ENCODE results near the gene PITPNC1.

The PITPNC1 gene

DNA sequence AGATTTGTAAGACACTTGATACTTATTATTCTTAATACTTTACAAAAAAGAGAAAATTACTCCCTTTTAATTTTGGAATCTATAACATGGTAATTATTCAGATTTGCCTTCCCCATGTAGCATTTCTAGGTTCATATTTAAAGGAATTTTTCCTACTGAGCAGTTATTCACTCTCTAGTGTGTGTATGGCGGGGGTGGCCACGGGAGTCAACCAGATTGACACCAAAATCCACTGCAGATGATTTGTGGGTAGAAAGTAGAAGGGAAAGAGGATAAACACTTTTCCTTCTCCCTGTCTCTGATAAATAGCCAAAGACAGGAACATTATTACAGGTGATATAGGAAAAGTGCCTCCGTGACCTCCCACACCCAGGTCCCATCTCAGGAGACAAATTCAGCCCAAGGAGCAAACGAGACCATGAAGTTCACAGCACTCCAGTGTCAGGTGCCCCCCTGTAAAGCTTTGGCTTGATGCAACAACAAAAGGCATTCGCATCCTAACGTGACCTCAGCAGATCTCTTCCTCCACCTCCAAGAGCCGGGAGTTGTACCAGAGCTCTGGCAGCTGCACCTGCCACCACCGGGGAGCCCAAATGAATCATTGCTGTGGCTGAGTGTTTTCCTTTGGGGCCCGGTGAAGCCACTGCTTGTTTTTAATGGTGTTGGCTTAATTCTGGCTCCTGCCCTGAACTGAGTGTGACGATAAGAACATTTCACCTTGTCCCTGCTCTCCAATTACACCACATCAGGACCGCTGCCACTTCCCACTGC is 248.0 kb downstream of the PITPNC1 start:
- WGBS (ENCODE audit: extremely low coverage, insufficient coverage, insufficient read length): no CpG with 5 or more reads among the region's 11 CpGs
- H3K4me2 ChIP-seq (ENCODE audit: low read length): no peak overlapping the region
- H3K9me3 ChIP-seq (ENCODE audit: insufficient read depth, low read depth, low read length): peaks cover 1% of the 10 kb centered on the region
- no peak for DNase-seq
- no peaks in the 10 kb centered on the region for H3K27me3 ChIP-seq (ENCODE audit: insufficient read depth, low read length)
- no peak overlapping the region for H3K9ac ChIP-seq (ENCODE audit: low read length)
- H3K4ac ChIP-seq (ENCODE audit: low read depth, low read length): no peak overlapping the region
- peaks cover 0 to 3% of the 10 kb centered on the region in 2 experiments for H3K4me1 ChIP-seq (ENCODE audit: control insufficient read depth in 1 of 2, insufficient read depth in 2 of 2, low read length in 2 of 2)
- no peak overlapping the region for H3K14ac ChIP-seq (ENCODE audit: low read length)
- H2BK120ac ChIP-seq (ENCODE audit: insufficient read depth, low read length, poor library complexity): no peak overlapping the region
- H4K91ac ChIP-seq (ENCODE audit: low read depth, low read length): no peak overlapping the region
- H3K18ac ChIP-seq (ENCODE audit: low read length): no peak overlapping the region
- no peaks in the 10 kb centered on the region for H3K79me2 ChIP-seq (ENCODE audit: control insufficient read depth, insufficient read depth, low read length, poor library complexity)
- no peaks in the 10 kb centered on the region for H3K79me1 ChIP-seq (ENCODE audit: low read length)
- H3K4me3 ChIP-seq (ENCODE audit: low read depth, low read length): no peak overlapping the region
- H4K8ac ChIP-seq (ENCODE audit: low read depth, low read length): no peak overlapping the region
- H2BK5ac ChIP-seq (ENCODE audit: low read depth, low read length, poor library complexity): no peak overlapping the region
- H3K23ac ChIP-seq (ENCODE audit: low read length): no peak overlapping the region
- H3K27ac ChIP-seq (ENCODE audit: low read depth, low read length): no peak overlapping the region
- H2AK5ac ChIP-seq (ENCODE audit: low read length): no peak overlapping the region
- H2BK12ac ChIP-seq (ENCODE audit: low read length): no peak overlapping the region
- H4K12ac ChIP-seq (ENCODE audit: low read depth, low read length): no peak overlapping the region
- H3K36me3 ChIP-seq (ENCODE audit: control insufficient read depth in 1 of 2, insufficient read depth in 2 of 2, low read length in 2 of 2): no peaks in the 10 kb centered on the region
- H2AFZ ChIP-seq (ENCODE audit: insufficient read depth, low read length, poor library complexity): no peak overlapping the region

DNA sequence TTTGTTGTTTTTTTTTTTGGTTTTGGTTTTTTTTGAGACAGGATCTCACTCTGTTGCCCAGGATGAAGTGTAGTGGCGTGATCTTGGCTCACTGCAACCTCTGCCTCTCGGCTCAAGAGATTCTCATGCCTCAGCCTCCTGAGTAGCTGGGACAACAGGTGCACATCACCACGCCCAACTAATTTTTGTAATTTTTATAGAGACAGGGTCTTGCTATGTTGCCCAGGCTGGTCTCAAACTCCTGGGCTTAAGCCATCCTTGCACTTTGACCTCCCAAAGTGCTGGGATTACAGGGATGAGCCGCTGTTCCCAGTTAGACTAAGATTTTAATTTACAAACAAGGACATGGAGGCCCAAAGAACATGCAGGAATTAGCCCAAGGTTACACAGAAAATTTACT is 248.9 kb downstream of the PITPNC1 start:
- Histone ChIP-seq H3K9me3 (ENCODE audit: insufficient read depth, low read depth, low read length) (peaks cover 1% of the 10 kb centered on the region), H3K4ac (ENCODE audit: low read depth, low read length) (no peak overlapping the region), H2BK12ac (ENCODE audit: low read length) (no peak overlapping the region), H4K91ac (ENCODE audit: low read depth, low read length) (no peak overlapping the region), H2BK5ac (ENCODE audit: low read depth, low read length, poor library complexity) (no peak overlapping the region), H3K27ac (ENCODE audit: low read depth, low read length) (no peak overlapping the region), H3K4me2 (ENCODE audit: low read length) (no peak overlapping the region), H3K4me3 (ENCODE audit: low read depth, low read length) (no peak overlapping the region), H3K4me1 (ENCODE audit: control insufficient read depth in 1 of 2, insufficient read depth in 2 of 2, low read length in 2 of 2) (peaks cover 0 to 3% of the 10 kb centered on the region in 2 experiments), H3K79me1 (ENCODE audit: low read length) (no peaks in the 10 kb centered on the region), H3K79me2 (ENCODE audit: control insufficient read depth, insufficient read depth, low read length, poor library complexity) (no peaks in the 10 kb centered on the region), H3K14ac (ENCODE audit: low read length) (no peak overlapping the region), H3K18ac (ENCODE audit: low read length) (no peak overlapping the region), H2AFZ (ENCODE audit: insufficient read depth, low read length, poor library complexity) (no peak overlapping the region), H4K8ac (ENCODE audit: low read depth, low read length) (no peak overlapping the region), H3K36me3 (ENCODE audit: control insufficient read depth in 1 of 2, insufficient read depth in 2 of 2, low read length in 2 of 2) (no peaks in the 10 kb centered on the region), H2AK5ac (ENCODE audit: low read length) (no peak overlapping the region), H2BK120ac (ENCODE audit: insufficient read depth, low read length, poor library complexity) (no peak overlapping the region), H3K9ac (ENCODE audit: low read length) (no peak overlapping the region), H4K12ac (ENCODE audit: low read depth, low read length) (no peak overlapping the region), H3K27me3 (ENCODE audit: insufficient read depth, low read length) (no peaks in the 10 kb centered on the region), H3K23ac (ENCODE audit: low read length) (no peak overlapping the region)
- no CpG with 5 or more reads among the region's 4 CpGs for WGBS (ENCODE audit: extremely low coverage, insufficient coverage, insufficient read length)
- DNase-seq: no peak

DNA sequence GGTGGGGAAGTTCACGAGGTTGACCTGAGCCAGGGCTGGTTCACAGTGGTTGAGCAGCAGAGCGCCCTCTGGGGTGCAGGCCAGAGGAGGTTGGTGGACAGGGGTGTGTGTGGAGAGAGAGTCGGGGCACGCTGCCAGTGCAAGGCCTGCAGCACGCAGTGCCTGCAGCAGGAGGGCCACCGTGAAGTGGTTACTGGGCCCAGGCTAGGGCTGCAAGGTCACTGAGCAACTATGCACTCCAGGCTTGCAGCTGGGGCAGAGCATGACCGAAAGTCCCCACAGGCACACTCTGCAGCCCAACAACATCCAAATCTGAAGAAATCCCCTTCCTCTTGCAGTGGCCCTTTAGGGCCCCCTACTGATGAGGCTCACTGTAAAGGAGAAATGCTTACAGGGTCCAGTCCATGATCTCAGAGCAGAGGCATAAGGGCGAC is 251.5 kb downstream of the PITPNC1 start:
- WGBS (ENCODE audit: extremely low coverage, insufficient coverage, insufficient read length): no CpG with 5 or more reads among the region's 8 CpGs
- H3K4me3 ChIP-seq (ENCODE audit: low read depth, low read length): no peak overlapping the region
- H3K27me3 ChIP-seq (ENCODE audit: insufficient read depth, low read length): no peaks in the 10 kb centered on the region
- H3K79me2 ChIP-seq (ENCODE audit: control insufficient read depth, insufficient read depth, low read length, poor library complexity): no peaks in the 10 kb centered on the region
- H4K12ac ChIP-seq (ENCODE audit: low read depth, low read length): no peak overlapping the region
- H3K4me1 ChIP-seq (ENCODE audit: control insufficient read depth in 1 of 2, insufficient read depth in 2 of 2, low read length in 2 of 2): peaks cover 0 to 3% of the 10 kb centered on the region in 2 experiments
- no peaks in the 10 kb centered on the region for H3K79me1 ChIP-seq (ENCODE audit: low read length)
- no peak overlapping the region for H4K91ac ChIP-seq (ENCODE audit: low read depth, low read length)
- H4K8ac ChIP-seq (ENCODE audit: low read depth, low read length): no peak overlapping the region
- H3K9me3 ChIP-seq (ENCODE audit: insufficient read depth, low read depth, low read length): peaks cover 1% of the 10 kb centered on the region
- no peak overlapping the region for H2AK5ac ChIP-seq (ENCODE audit: low read length)
- no peak overlapping the region for H3K4ac ChIP-seq (ENCODE audit: low read depth, low read length)
- no peaks in the 10 kb centered on the region for H3K36me3 ChIP-seq (ENCODE audit: control insufficient read depth in 1 of 2, insufficient read depth in 2 of 2, low read length in 2 of 2)
- no peak overlapping the region for H3K23ac ChIP-seq (ENCODE audit: low read length)
- H2BK5ac ChIP-seq (ENCODE audit: low read depth, low read length, poor library complexity): no peak overlapping the region
- H3K27ac ChIP-seq (ENCODE audit: low read depth, low read length): no peak overlapping the region
- H2BK12ac ChIP-seq (ENCODE audit: low read length): no peak overlapping the region
- no peak overlapping the region for H3K4me2 ChIP-seq (ENCODE audit: low read length)
- no peak overlapping the region for H3K9ac ChIP-seq (ENCODE audit: low read length)
- H3K18ac ChIP-seq (ENCODE audit: low read length): no peak overlapping the region
- no peak overlapping the region for H2BK120ac ChIP-seq (ENCODE audit: insufficient read depth, low read length, poor library complexity)
- H3K14ac ChIP-seq (ENCODE audit: low read length): no peak overlapping the region
- DNase-seq: no peak
- H2AFZ ChIP-seq (ENCODE audit: insufficient read depth, low read length, poor library complexity): no peak overlapping the region

DNA sequence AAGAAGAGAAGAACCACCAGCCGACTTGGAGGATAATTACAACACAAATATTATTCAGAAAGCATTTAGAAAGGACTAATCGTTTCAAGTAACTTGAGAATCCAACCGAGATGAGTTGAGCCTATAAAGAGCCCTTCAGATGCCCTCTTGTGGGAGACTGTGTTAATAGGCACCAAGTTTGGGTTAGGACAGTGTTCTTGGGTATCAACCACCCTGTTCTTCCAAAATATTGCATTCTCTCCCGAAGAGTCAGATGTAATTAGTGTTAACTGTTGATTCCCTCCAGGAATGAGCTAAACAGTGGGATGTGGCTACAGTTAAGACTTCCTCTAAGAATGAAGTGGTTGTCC is 252.9 kb downstream of the PITPNC1 start:
- Histone ChIP-seq H3K27ac (ENCODE audit: low read depth, low read length) (no peak overlapping the region), H2AK5ac (ENCODE audit: low read length) (no peak overlapping the region), H3K27me3 (ENCODE audit: insufficient read depth, low read length) (no peaks in the 10 kb centered on the region), H3K4me3 (ENCODE audit: low read depth, low read length) (no peak overlapping the region), H3K4ac (ENCODE audit: low read depth, low read length) (no peak overlapping the region), H3K36me3 (ENCODE audit: control insufficient read depth in 1 of 2, insufficient read depth in 2 of 2, low read length in 2 of 2) (no peaks in the 10 kb centered on the region), H3K4me2 (ENCODE audit: low read length) (no peak overlapping the region), H4K12ac (ENCODE audit: low read depth, low read length) (no peak overlapping the region), H4K91ac (ENCODE audit: low read depth, low read length) (no peak overlapping the region), H2BK12ac (ENCODE audit: low read length) (no peak overlapping the region), H3K9me3 (ENCODE audit: insufficient read depth, low read depth, low read length) (peaks cover 1% of the 10 kb centered on the region), H3K23ac (ENCODE audit: low read length) (no peak overlapping the region), H3K79me2 (ENCODE audit: control insufficient read depth, insufficient read depth, low read length, poor library complexity) (no peaks in the 10 kb centered on the region), H2BK120ac (ENCODE audit: insufficient read depth, low read length, poor library complexity) (no peak overlapping the region), H3K9ac (ENCODE audit: low read length) (no peak overlapping the region), H3K14ac (ENCODE audit: low read length) (no peak overlapping the region), H3K18ac (ENCODE audit: low read length) (no peak overlapping the region), H3K4me1 (ENCODE audit: control insufficient read depth in 1 of 2, insufficient read depth in 2 of 2, low read length in 2 of 2) (peaks cover 0 to 3% of the 10 kb centered on the region in 2 experiments), H2AFZ (ENCODE audit: insufficient read depth, low read length, poor library complexity) (no peak overlapping the region), H2BK5ac (ENCODE audit: low read depth, low read length, poor library complexity) (no peak overlapping the region), H3K79me1 (ENCODE audit: low read length) (no peaks in the 10 kb centered on the region), H4K8ac (ENCODE audit: low read depth, low read length) (no peak overlapping the region)
- DNase-seq: peak in 1 of 2 donors; percentile 34
- no CpG with 5 or more reads among the region's 4 CpGs for WGBS (ENCODE audit: extremely low coverage, insufficient coverage, insufficient read length)
